Osteocyte (in vitro differentiated cells): ENCODE data around the gene DIP2C. TPM values are rescaled to one million over a fixed set of nuclear protein-coding genes. Genes with fewer than 3 reads are reported as not detected.

Experiments used
- DNase-seq: peaks from one replicate; pipeline ENCODE4 v3.0.0; 2021; ENCODE audit warnings: mixed read lengths; ENCODE audit not compliant: unreplicated experiment; ENCODE audit errors: extremely low spot score
- H3K27ac Mint-ChIP-seq: one replicate; pipeline ENCODE4 v1.8.0; 2021; ENCODE audit warnings: mild to moderate bottlenecking, mixed read lengths; ENCODE audit not compliant: unreplicated experiment
- H3K27me3 Mint-ChIP-seq: one replicate; pipeline ENCODE4 v1.8.0; 2021; ENCODE audit warnings: mixed read lengths; ENCODE audit not compliant: unreplicated experiment
- H3K36me3 Mint-ChIP-seq: one replicate; pipeline ENCODE4 v1.8.0; 2021; ENCODE audit warnings: mixed read lengths; ENCODE audit not compliant: unreplicated experiment
- H3K4me1 Mint-ChIP-seq: one replicate; pipeline ENCODE4 v1.8.0; 2021; ENCODE audit warnings: mixed read lengths; ENCODE audit not compliant: unreplicated experiment
- H3K4me3 Mint-ChIP-seq: one replicate; pipeline ENCODE4 v1.8.0; 2021; ENCODE audit warnings: mild to moderate bottlenecking, moderate library complexity, mixed read lengths; ENCODE audit not compliant: unreplicated experiment
- H3K9me3 Mint-ChIP-seq: one replicate; pipeline ENCODE4 v1.8.0; 2021; ENCODE audit warnings: mixed read lengths; ENCODE audit not compliant: unreplicated experiment
- CTCF ChIP-seq: fragments of 200-600 bp; sonication (generic); IDR thresholded peaks from 2 replicates; pipeline ENCODE4 v1.5.0; 2021; ENCODE audit warnings: antibody characterized with exemption, mild to moderate bottlenecking, moderate library complexity
- total RNA-seq: library from RNA; stranded (reverse); gene quantifications from 2 replicates; pipeline ENCODE4 v1.2.1, GENCODE V29; 2021

The DIP2C gene
- total RNA-seq, 1 donor from 2014 or later, result 36.8 TPM

GRCh38 chr10:603745-604144 lies 85.7 kb downstream of the DIP2C start:
- Mint-ChIP-seq H3K27ac (no peak overlapping the region), H3K27me3 (no peaks in the 10 kb centered on the region)

DNA sequence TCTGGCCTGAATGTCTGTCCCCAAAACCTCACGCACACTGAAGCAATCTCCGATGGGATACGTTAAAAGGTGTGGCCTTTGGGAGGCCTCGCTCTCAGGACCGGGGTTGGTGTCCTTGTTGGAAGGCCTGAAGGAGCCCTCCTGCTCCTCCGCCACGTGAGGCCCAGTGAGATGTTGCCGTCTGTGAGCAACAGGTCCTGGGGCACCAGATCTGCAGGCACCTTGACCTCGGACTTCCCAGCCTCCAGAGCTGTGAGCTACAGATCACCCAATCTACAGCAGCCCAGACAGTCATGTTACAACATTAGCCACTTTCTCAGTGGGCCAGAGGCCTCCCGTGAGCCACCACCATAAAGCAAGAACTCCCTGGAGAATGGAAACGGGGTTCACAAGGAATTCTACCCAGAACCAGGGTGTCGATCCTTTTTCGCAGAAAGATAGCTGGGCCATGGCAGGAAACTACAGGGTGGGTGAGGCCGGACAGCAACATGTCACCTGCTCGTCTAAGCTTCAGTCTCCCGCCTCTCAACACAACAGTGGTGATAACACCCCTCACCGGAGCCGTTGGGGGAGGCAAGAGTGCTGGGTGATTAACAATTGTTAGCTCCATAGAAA lies 87.0 kb downstream of the DIP2C start:
- DNase-seq, result no peak
- Mint-ChIP-seq H3K9me3 (no peaks in the 10 kb centered on the region), H3K27ac (no peak overlapping the region), H3K4me3 (no peak overlapping the region), H3K36me3 (no peaks in the 10 kb centered on the region), H3K27me3 (no peaks in the 10 kb centered on the region), H3K4me1 (peaks cover 46% of the 10 kb centered on the region)
- TF ChIP-seq CTCF, result no peak

More at GRCh38 chr10:603745-604144, 85.7 kb downstream of the DIP2C start:
- Mint-ChIP-seq H3K4me1 (peaks cover 38% of the 10 kb centered on the region), H3K4me3 (no peak overlapping the region), H3K36me3 (no peaks in the 10 kb centered on the region), H3K9me3 (no peaks in the 10 kb centered on the region)
- no peak for TF ChIP-seq CTCF
- no peak for DNase-seq

GRCh38 chr10:601660-601963 lies 87.9 kb downstream of the DIP2C start:
- Mint-ChIP-seq H3K36me3 (no peaks in the 10 kb centered on the region), H3K9me3 (no peaks in the 10 kb centered on the region), H3K27me3 (no peaks in the 10 kb centered on the region), H3K27ac (peak overlapping the region; percentile 34), H3K4me3 (no peak overlapping the region), H3K4me1 (peaks cover 49% of the 10 kb centered on the region)
- no peak for TF ChIP-seq CTCF
- peak; percentile 77 for DNase-seq

DNA sequence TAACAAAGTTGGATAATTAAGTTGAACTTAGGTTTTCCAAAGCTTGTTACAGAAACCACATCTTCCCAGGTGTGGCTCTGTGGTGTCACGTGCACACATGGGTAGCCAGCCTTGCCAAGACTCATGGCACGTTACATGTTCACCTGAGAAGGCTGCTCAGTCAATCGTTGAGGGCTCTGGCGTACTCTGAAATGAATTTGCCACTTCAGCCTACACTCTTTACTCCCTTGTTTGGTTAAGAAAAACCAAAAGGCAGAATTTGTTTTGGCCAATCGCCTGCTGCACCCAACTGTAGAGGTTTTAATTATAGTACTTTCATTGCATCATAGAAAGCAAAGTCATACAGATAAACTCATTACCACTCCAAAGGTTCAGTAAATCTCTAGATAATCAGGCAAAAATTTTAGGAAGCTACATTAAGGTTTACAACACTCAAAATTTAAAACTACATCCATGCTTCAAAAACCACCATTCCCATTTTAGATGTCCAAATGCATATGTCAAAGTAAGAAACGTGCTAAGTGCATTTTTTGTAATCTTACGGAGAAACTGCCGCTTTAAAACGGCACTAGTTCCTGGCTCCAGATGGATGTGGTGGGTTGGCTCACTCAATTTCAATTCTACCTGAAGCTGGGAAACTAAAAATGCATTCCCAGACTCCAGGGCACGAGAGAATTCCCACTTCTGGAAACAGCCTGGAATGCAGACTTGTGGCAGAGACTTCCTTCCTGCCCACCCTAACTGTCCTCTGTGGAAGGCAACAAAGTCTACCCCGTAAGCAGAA lies 88.4 kb downstream of the DIP2C start:
- Mint-ChIP-seq H3K27ac (peak overlapping the region; percentile 34), H3K4me3 (no peak overlapping the region), H3K9me3 (no peaks in the 10 kb centered on the region), H3K36me3 (no peaks in the 10 kb centered on the region), H3K4me1 (peaks cover 49% of the 10 kb centered on the region), H3K27me3 (no peaks in the 10 kb centered on the region)
- DNase-seq, result no peak
- TF ChIP-seq CTCF, result no peak

DNA sequence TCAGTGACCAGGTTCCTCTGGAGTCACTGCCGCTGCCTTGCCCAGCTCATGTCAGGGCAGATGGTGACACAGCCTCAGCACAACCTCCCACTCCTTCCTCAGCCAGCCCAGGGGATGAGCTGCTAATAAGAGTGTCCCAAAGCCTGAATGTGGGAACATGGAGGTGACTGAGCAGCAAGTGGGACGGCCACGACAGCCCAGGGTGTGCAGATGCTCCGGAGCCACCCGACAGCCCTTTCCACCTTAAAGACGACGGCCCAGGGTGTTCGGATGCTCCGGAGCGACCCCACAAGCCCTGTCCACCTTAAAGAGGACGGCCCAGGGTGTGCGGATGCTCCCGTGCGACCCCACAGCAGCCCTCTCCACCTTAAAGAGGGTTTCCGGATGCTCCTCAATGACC lies 89.2 kb downstream of the DIP2C start:
- no peak for TF ChIP-seq CTCF
- Mint-ChIP-seq H3K4me1 (peaks cover 49% of the 10 kb centered on the region), H3K27ac (no peak overlapping the region), H3K36me3 (no peaks in the 10 kb centered on the region), H3K9me3 (no peaks in the 10 kb centered on the region), H3K4me3 (no peak overlapping the region), H3K27me3 (no peaks in the 10 kb centered on the region)
- DNase-seq, result peak; percentile 73
